ENCODE measurements around the gene C2CD4D.
"Not testable (repeated sequence)": the region's sequence is repeated elsewhere in the genome, so short reads cannot be mapped to it uniquely, and the experiment has no call there.

C2CD4D gene

GRCh38 chr1:151858030-151858746, 18.6 kb upstream of the C2CD4D start:
- in situ Hi-C loops (cut with HindIII; ENCODE audit: low sequenced_read_pairs): no loop called here
- DNase-seq (ENCODE audit: low read depth): no peak
- TF ChIP-seq CTCF (IDR thresholded peaks at IDR 0.05; ENCODE audit: low read depth, low read length, missing control alignments): no peak

GRCh38 chr1:151855933-151856332, 16.3 kb upstream of the C2CD4D start:
- TF ChIP-seq CTCF (IDR thresholded peaks at IDR 0.05; ENCODE audit: low read depth, low read length, missing control alignments): no peak

More at GRCh38 chr1:151858030-151858746, 18.6 kb upstream of the C2CD4D start:
- no peak overlapping the region for H3K4me3 ChIP-seq (ENCODE audit: low read depth, low read length)

GRCh38 chr1:151855516-151855915, 15.9 kb upstream of the C2CD4D start:
- H3K4me3 ChIP-seq (ENCODE audit: low read depth, low read length); DNase-seq (ENCODE audit: low read depth); in situ Hi-C loops (cut with HindIII; ENCODE audit: low sequenced_read_pairs): not testable (repeated sequence)

More at GRCh38 chr1:151855933-151856332, 16.3 kb upstream of the C2CD4D start:
- no peak for DNase-seq (ENCODE audit: low read depth)
- in situ Hi-C loops (cut with HindIII; ENCODE audit: low sequenced_read_pairs): no loop called here
- no peak overlapping the region for H3K4me3 ChIP-seq (ENCODE audit: low read depth, low read length)

- H3K4me3 ChIP-seq (ENCODE audit: low read depth, low read length): no peak overlapping the region
- in situ Hi-C loops (cut with HindIII; ENCODE audit: low sequenced_read_pairs): no loop called here
- DNase-seq (ENCODE audit: low read depth): no peak
- no peak for TF ChIP-seq CTCF (IDR thresholded peaks at IDR 0.05; ENCODE audit: low read depth, low read length, missing control alignments)
Measured at GRCh38 chr1:151854658-151855057, 15.0 kb upstream of the C2CD4D start.

GRCh38 chr1:151853411-151853943, 13.9 kb upstream of the C2CD4D start, which contains the start of gene THEM5:
TSS of gene THEM5 (minus strand) at chr1:151853712. CDS start at chr1:151853565, 147 bp downstream.
- H3K4me3 ChIP-seq (ENCODE audit: low read depth, low read length): no peak within 1 kb of the TSS
- no peak for TF ChIP-seq CTCF (IDR thresholded peaks at IDR 0.05; ENCODE audit: low read depth, low read length, missing control alignments)
- no peak for DNase-seq (ENCODE audit: low read depth)
- in situ Hi-C loops (cut with HindIII; ENCODE audit: low sequenced_read_pairs): no loop called here

- no peak overlapping the region for H3K4me3 ChIP-seq (ENCODE audit: low read depth, low read length)
- in situ Hi-C loops (cut with HindIII; ENCODE audit: low sequenced_read_pairs): no loop called here
- no peak for TF ChIP-seq CTCF (IDR thresholded peaks at IDR 0.05; ENCODE audit: low read depth, low read length, missing control alignments)
- no peak for DNase-seq (ENCODE audit: low read depth)
Measured at GRCh38 chr1:151852733-151853132, 13.1 kb upstream of the C2CD4D start.

GRCh38 chr1:151851886-151852285, 12.3 kb upstream of the C2CD4D start:
- H3K4me3 ChIP-seq (ENCODE audit: low read depth, low read length): no peak overlapping the region
- no peak for TF ChIP-seq CTCF (IDR thresholded peaks at IDR 0.05; ENCODE audit: low read depth, low read length, missing control alignments)
- no peak for DNase-seq (ENCODE audit: low read depth)
- in situ Hi-C loops (cut with HindIII; ENCODE audit: low sequenced_read_pairs): no loop called here

All from astrocyte of the cerebellum (primary cell).